GM12878 (cell line): ENCODE data around the gene CD2. TPM values are rescaled to one million over a fixed set of nuclear protein-coding genes. Genes with fewer than 3 reads are reported as not detected.

Source experiments
- ATAC-seq: fragments of 200-7000 bp; cut with Tn5 transposase; 3 replicates; pipeline ENCODE4 v1.9.1; 2020; ENCODE audit warnings: mild to moderate bottlenecking, moderate library complexity
- BruUV-seq: library from RNA; stranded (reverse); fragments of 400-500 nt; replicated peaks from 2 replicates; lab custom pipeline; 2021; lab: Mats Ljungman, UMichigan
- CTCF ChIA-PET: fragments of 300-600 bp; sonication (Branson Sonifier 250); formaldehyde crosslinking; extraction: SDS; loops from one replicate; lab custom pipeline; 2021; ENCODE audit warnings: inconsistent platforms; lab: Yijun Ruan, JAX
- POLR2A ChIA-PET: fragments of 350-600 bp; formaldehyde crosslinking; extraction: SDS; loops from one replicate; lab custom pipeline; 2021; ENCODE audit warnings: inconsistent platforms; lab: Charles Lee
- RAD21 ChIA-PET: fragments of 300-600 bp; sonication (Branson Sonifier 250); formaldehyde crosslinking; loops from one replicate; lab custom pipeline; 2023; ENCODE audit warnings: antibody characterized with exemption; ENCODE audit not compliant: unreplicated experiment; lab: Charles Lee
- SMC1A ChIA-PET: fragments of 300-600 bp; sonication (Branson Sonifier 250); formaldehyde crosslinking; loops from one replicate; lab custom pipeline; 2023; ENCODE audit not compliant: unreplicated experiment, uncharacterized antibody; lab: Charles Lee
- DNase-seq: peaks from one replicate; pipeline ENCODE4 v3.0.0-alpha.2; 2011; ENCODE audit warnings: low read depth, low spot score
- FAIRE-seq: peaks from 3 replicates; lab custom pipeline; 2011; peaks lifted over from hg19 to GRCh38; lab: Jason Lieb, UNC
- H2AFZ ChIP-seq: 2 replicates; pipeline ENCODE4 v1.6.0; 2011; ENCODE audit warnings: low read depth, low read length, control low read depth; ENCODE audit not compliant: control insufficient read depth
- H3K27ac ChIP-seq: 2 replicates; pipeline ENCODE4 v1.5.1; 2011; ENCODE audit warnings: control low read depth; ENCODE audit not compliant: control insufficient read depth, insufficient read depth
- H3K27me3 ChIP-seq, 2 experiments: replicated peaks in 1 of 2; 2 replicates each; pipeline versions ENCODE4 v1.6.0 to v1.6.1; 2011; ENCODE audit warnings: low read length in 1 of 2; ENCODE audit not compliant: control insufficient read depth in 2 of 2, insufficient read depth in 2 of 2
- H3K36me3 ChIP-seq, 2 experiments: 2 replicates each; pipeline ENCODE4 v1.5.1; 2011; ENCODE audit warnings: low read length in 1 of 2; ENCODE audit not compliant: control insufficient read depth in 2 of 2, insufficient read depth in 2 of 2
- H3K4me1 ChIP-seq: 2 replicates; pipeline ENCODE4 v1.6.1; 2011; ENCODE audit warnings: mild to moderate bottlenecking, low read length, moderate library complexity, mixed read lengths; ENCODE audit not compliant: control insufficient read depth, insufficient read depth
- H3K4me2 ChIP-seq: 2 replicates; pipeline ENCODE4 v1.6.0; 2011; ENCODE audit warnings: control low read depth; ENCODE audit not compliant: control insufficient read depth, insufficient read depth
- H3K4me3 ChIP-seq: fragments of 200-600 bp; sonication (generic); 2 replicates; pipeline ENCODE4 v1.5.1; 2016
- H3K79me2 ChIP-seq: 2 replicates; pipeline ENCODE4 v1.6.0; 2011; ENCODE audit warnings: low read length; ENCODE audit not compliant: control insufficient read depth, insufficient read depth
- H3K9ac ChIP-seq: 2 replicates; pipeline ENCODE4 v1.8.0; 2011; ENCODE audit warnings: low read length, control low read depth, mixed read lengths; ENCODE audit not compliant: control insufficient read depth, insufficient read depth
- H3K9me3 ChIP-seq: replicated peaks from 3 replicates; pipeline ENCODE4 v1.5.1; 2011; ENCODE audit warnings: mild to moderate bottlenecking, low read length; ENCODE audit not compliant: control insufficient read depth, insufficient read depth
- H4K20me1 ChIP-seq: 2 replicates; pipeline ENCODE4 v1.6.0; 2011; ENCODE audit not compliant: control insufficient read depth, insufficient read depth
- BMI1 ChIP-seq: fragments of 450-650 bp; IDR thresholded peaks from 2 replicates; pipeline ENCODE4 v1.6.1; 2016; ENCODE audit warnings: mild to moderate bottlenecking, moderate library complexity, borderline replicate concordance
- MTA2 ChIP-seq: fragments of 450-650 bp; IDR thresholded peaks from 2 replicates; pipeline ENCODE4 v1.6.1; 2016; ENCODE audit warnings: low read depth, mild to moderate bottlenecking, moderate library complexity
- NFXL1 ChIP-seq: fragments of 450-650 bp; IDR thresholded peaks from 2 replicates; pipeline ENCODE4 v1.6.1; 2017; ENCODE audit warnings: antibody characterized with exemption, mild to moderate bottlenecking, borderline replicate concordance
- PML ChIP-seq: IDR thresholded peaks from 2 replicates; pipeline ENCODE4 v1.6.1; 2012; ENCODE audit warnings: low read length, inconsistent platforms
- TBL1XR1 ChIP-seq: IDR thresholded peaks from 2 replicates; pipeline ENCODE4 v1.6.1; 2012; ENCODE audit warnings: low read depth, low read length, improper control_type of control experiment
- ZBTB4 ChIP-seq: fragments of 450-650 bp; formaldehyde crosslinking; IDR thresholded peaks from 2 replicates; pipeline ENCODE4 v1.4.0; 2022; ENCODE audit warnings: mild to moderate bottlenecking, moderate library complexity
- ZNF592 ChIP-seq: fragments of 450-650 bp; IDR thresholded peaks from 2 replicates; pipeline ENCODE4 v1.6.1; 2017; ENCODE audit warnings: mild to moderate bottlenecking, moderate library complexity
- WGBS: methylation state at CpG from one replicate; pipeline ENCODE4 v1.1.6; 2016; ENCODE audit warnings: low lambda C conversion rate; ENCODE audit not compliant: insufficient replicate concordance, insufficient coverage; ENCODE audit errors: missing lambda C conversion rate; 5-methylcytosine and 5-hydroxymethylcytosine counted together
- in situ Hi-C: fragments of 300-500 bp; cut with MboI; formaldehyde crosslinking; loops from 9 replicates; pipeline ENCODE4 v1.14.3; 2018; ENCODE audit warnings: mixed read lengths
- intact Hi-C: fragments of 100-400 bp; cut with micrococcal nuclease; formaldehyde crosslinking; loops from one replicate; pipeline ENCODE4 v1.14.2; 2022; ENCODE audit not compliant: unreplicated experiment
- polyA plus RNA-seq, 11 experiments: library from polyadenylated mRNA; depleted of rRNA in 4 of 11; unstranded in 6 of 11; stranded (reverse) in 5 of 11; fragments of >200 nt; fragmentation: Nextera tagmentation in 4 of 11; fragmentation: Illumina TruSeq in 1 of 11; extraction: Ambion mirVana in 4 of 11; extraction: Trizol in 1 of 11; gene quantifications; 1 replicate in 1 of 11; 2 replicates in 10 of 11; pipeline versions ENCODE4 v1.2.1 to v1.2.3, GENCODE V29; 2011 to 2016; ENCODE audit warnings: inconsistent platforms in 2 of 11, missing spikeins in 2 of 11, low read depth in 1 of 11
- total RNA-seq, 4 experiments: library from RNA; depleted of rRNA in 3 of 4; stranded (reverse); fragments of >200 nt in 3 of 4; fragmentation: Illumina TruSeq in 1 of 4; extraction: Trizol in 1 of 4; gene quantifications; 2 replicates each; pipeline versions ENCODE4 v1.2.1 to v1.2.3, GENCODE V29; 2013 to 2021
- TF ChIP-seq, protein P1 (sequence below): IDR thresholded peaks from 2 replicates; pipeline ENCODE4 v1.6.1; 2012; ENCODE audit warnings: improper control_type of control experiment, low read depth, low read length; ENCODE audit not compliant: insufficient replicate concordance
- TF ChIP-seq, protein P2 (sequence below): IDR thresholded peaks from 2 replicates; pipeline ENCODE4 v1.6.1; 2011; ENCODE audit warnings: borderline replicate concordance, low read depth, mild to moderate bottlenecking, moderate library complexity, mixed read lengths, low read length; ENCODE audit not compliant: insufficient read depth; ENCODE audit errors: extremely low read length

The CD2 gene
- total and polyA plus RNA-seq, 10 of the 15 experiments (the other 5 are each of a cell fraction or from before 2014, with no cell fraction given) = 0.15 to 4.3 (median 2.8) TPM

- 57% methylated on average over 7 of the region's 7 CpGs for WGBS
- ChIA-PET RAD21 (interaction anchor here (1.0 kb wide), 1 partner anchor 18 kb away, joined by 3 read pairs; no protein-coding TSS in a partner anchor), SMC1A (interaction anchor here (0.6 to 1.6 kb wide), 2 partner anchors 37 to 348 kb away, joined by 3 to 5 read pairs; no protein-coding TSS in a partner anchor), CTCF (interaction anchor here (1.0 to 1.3 kb wide), 5 partner anchors 14 to 108 kb away, joined by 3 to 6 read pairs (median 3); no protein-coding TSS in a partner anchor), POLR2A (interaction anchor here (0.5 to 1.0 kb wide), 2 partner anchors 107 to 315 kb away, joined by 4 to 5 read pairs; no protein-coding TSS in a partner anchor)
- no peaks in the 10 kb centered on the region for H3K27me3 ChIP-seq
- H3K4me2 ChIP-seq = no peak overlapping the region
- no peak overlapping the region for H3K9ac ChIP-seq
- H2AFZ ChIP-seq = no peak overlapping the region
- intact Hi-C loops (no loop called here), in situ Hi-C loops (no loop called here)
- H3K79me2 ChIP-seq = no peaks in the 10 kb centered on the region
- H3K4me1 ChIP-seq = no peaks in the 10 kb centered on the region
- H3K4me3 ChIP-seq = no peak overlapping the region
- no peak for FAIRE-seq
- ATAC-seq = no peak
- no TSS peak for BruUV-seq
- H3K36me3 ChIP-seq = no peaks in the 10 kb centered on the region
- DNase-seq = no peak
- no peaks in the 10 kb centered on the region; the same call in 1 of the 2 replicates for H4K20me1 ChIP-seq
- H3K9me3 ChIP-seq = no peaks in the 10 kb centered on the region
- H3K27ac ChIP-seq = no peak overlapping the region
- TF ChIP-seq, protein P1, sequence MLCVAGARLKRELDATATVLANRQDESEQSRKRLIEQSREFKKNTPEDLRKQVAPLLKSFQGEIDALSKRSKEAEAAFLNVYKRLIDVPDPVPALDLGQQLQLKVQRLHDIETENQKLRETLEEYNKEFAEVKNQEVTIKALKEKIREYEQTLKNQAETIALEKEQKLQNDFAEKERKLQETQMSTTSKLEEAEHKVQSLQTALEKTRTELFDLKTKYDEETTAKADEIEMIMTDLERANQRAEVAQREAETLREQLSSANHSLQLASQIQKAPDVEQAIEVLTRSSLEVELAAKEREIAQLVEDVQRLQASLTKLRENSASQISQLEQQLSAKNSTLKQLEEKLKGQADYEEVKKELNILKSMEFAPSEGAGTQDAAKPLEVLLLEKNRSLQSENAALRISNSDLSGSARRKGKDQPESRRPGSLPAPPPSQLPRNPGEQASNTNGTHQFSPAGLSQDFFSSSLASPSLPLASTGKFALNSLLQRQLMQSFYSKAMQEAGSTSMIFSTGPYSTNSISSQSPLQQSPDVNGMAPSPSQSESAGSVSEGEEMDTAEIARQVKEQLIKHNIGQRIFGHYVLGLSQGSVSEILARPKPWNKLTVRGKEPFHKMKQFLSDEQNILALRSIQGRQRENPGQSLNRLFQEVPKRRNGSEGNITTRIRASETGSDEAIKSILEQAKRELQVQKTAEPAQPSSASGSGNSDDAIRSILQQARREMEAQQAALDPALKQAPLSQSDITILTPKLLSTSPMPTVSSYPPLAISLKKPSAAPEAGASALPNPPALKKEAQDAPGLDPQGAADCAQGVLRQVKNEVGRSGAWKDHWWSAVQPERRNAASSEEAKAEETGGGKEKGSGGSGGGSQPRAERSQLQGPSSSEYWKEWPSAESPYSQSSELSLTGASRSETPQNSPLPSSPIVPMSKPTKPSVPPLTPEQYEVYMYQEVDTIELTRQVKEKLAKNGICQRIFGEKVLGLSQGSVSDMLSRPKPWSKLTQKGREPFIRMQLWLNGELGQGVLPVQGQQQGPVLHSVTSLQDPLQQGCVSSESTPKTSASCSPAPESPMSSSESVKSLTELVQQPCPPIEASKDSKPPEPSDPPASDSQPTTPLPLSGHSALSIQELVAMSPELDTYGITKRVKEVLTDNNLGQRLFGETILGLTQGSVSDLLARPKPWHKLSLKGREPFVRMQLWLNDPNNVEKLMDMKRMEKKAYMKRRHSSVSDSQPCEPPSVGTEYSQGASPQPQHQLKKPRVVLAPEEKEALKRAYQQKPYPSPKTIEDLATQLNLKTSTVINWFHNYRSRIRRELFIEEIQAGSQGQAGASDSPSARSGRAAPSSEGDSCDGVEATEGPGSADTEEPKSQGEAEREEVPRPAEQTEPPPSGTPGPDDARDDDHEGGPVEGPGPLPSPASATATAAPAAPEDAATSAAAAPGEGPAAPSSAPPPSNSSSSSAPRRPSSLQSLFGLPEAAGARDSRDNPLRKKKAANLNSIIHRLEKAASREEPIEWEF = no peak
- TF ChIP-seq NFXL1 (no peak), ZBTB4 (CRISPR knock-in tag) (no peak), BMI1 (no peak), ZNF592 (no peak), MTA2 (no peak), PML (no peak), TBL1XR1 (no peak)
- TF ChIP-seq, protein P2, sequence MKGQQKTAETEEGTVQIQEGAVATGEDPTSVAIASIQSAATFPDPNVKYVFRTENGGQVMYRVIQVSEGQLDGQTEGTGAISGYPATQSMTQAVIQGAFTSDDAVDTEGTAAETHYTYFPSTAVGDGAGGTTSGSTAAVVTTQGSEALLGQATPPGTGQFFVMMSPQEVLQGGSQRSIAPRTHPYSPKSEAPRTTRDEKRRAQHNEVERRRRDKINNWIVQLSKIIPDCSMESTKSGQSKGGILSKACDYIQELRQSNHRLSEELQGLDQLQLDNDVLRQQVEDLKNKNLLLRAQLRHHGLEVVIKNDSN = no peak
Measured at GRCh38 chr1:116709666-116710167, 44.5 kb upstream of the CD2 start.
